GM12878 (cell line): ENCODE results near the gene RNF130. TPM values are rescaled to one million over a fixed set of nuclear protein-coding genes. Genes with fewer than 3 reads are reported as not detected.

Experiments
- ATAC-seq: fragments of 200-7000 bp; cut with Tn5 transposase; 3 replicates; pipeline ENCODE4 v1.9.1; 2020; ENCODE audit warnings: mild to moderate bottlenecking, moderate library complexity
- BruUV-seq: library from RNA; stranded (reverse); fragments of 400-500 nt; replicated peaks from 2 replicates; lab custom pipeline; 2021; lab: Mats Ljungman, UMichigan
- CTCF ChIA-PET: fragments of 300-600 bp; sonication (Branson Sonifier 250); formaldehyde crosslinking; extraction: SDS; loops from one replicate; lab custom pipeline; 2021; ENCODE audit warnings: inconsistent platforms; lab: Yijun Ruan, JAX
- POLR2A ChIA-PET: fragments of 350-600 bp; formaldehyde crosslinking; extraction: SDS; loops from one replicate; lab custom pipeline; 2021; ENCODE audit warnings: inconsistent platforms; lab: Charles Lee
- RAD21 ChIA-PET: fragments of 300-600 bp; sonication (Branson Sonifier 250); formaldehyde crosslinking; loops from one replicate; lab custom pipeline; 2023; ENCODE audit warnings: antibody characterized with exemption; ENCODE audit not compliant: unreplicated experiment; lab: Charles Lee
- SMC1A ChIA-PET: fragments of 300-600 bp; sonication (Branson Sonifier 250); formaldehyde crosslinking; loops from one replicate; lab custom pipeline; 2023; ENCODE audit not compliant: unreplicated experiment, uncharacterized antibody; lab: Charles Lee
- DNase-seq: peaks from one replicate; pipeline ENCODE4 v3.0.0-alpha.2; 2011; ENCODE audit warnings: low read depth, low spot score
- FAIRE-seq: peaks from 3 replicates; lab custom pipeline; 2011; peaks lifted over from hg19 to GRCh38; lab: Jason Lieb, UNC
- H2AFZ ChIP-seq: 2 replicates; pipeline ENCODE4 v1.6.0; 2011; ENCODE audit warnings: low read depth, low read length, control low read depth; ENCODE audit not compliant: control insufficient read depth
- H3K27ac ChIP-seq: 2 replicates; pipeline ENCODE4 v1.5.1; 2011; ENCODE audit warnings: control low read depth; ENCODE audit not compliant: control insufficient read depth, insufficient read depth
- H3K27me3 ChIP-seq, 2 experiments: replicated peaks in 1 of 2; 2 replicates each; pipeline versions ENCODE4 v1.6.0 to v1.6.1; 2011; ENCODE audit warnings: low read length in 1 of 2; ENCODE audit not compliant: control insufficient read depth in 2 of 2, insufficient read depth in 2 of 2
- H3K36me3 ChIP-seq, 2 experiments: 2 replicates each; pipeline ENCODE4 v1.5.1; 2011; ENCODE audit warnings: low read length in 1 of 2; ENCODE audit not compliant: control insufficient read depth in 2 of 2, insufficient read depth in 2 of 2
- H3K4me1 ChIP-seq: 2 replicates; pipeline ENCODE4 v1.6.1; 2011; ENCODE audit warnings: mild to moderate bottlenecking, low read length, moderate library complexity, mixed read lengths; ENCODE audit not compliant: control insufficient read depth, insufficient read depth
- H3K4me2 ChIP-seq: 2 replicates; pipeline ENCODE4 v1.6.0; 2011; ENCODE audit warnings: control low read depth; ENCODE audit not compliant: control insufficient read depth, insufficient read depth
- H3K4me3 ChIP-seq: fragments of 200-600 bp; sonication (generic); 2 replicates; pipeline ENCODE4 v1.5.1; 2016
- H3K79me2 ChIP-seq: 2 replicates; pipeline ENCODE4 v1.6.0; 2011; ENCODE audit warnings: low read length; ENCODE audit not compliant: control insufficient read depth, insufficient read depth
- H3K9ac ChIP-seq: 2 replicates; pipeline ENCODE4 v1.8.0; 2011; ENCODE audit warnings: low read length, control low read depth, mixed read lengths; ENCODE audit not compliant: control insufficient read depth, insufficient read depth
- H3K9me3 ChIP-seq: replicated peaks from 3 replicates; pipeline ENCODE4 v1.5.1; 2011; ENCODE audit warnings: mild to moderate bottlenecking, low read length; ENCODE audit not compliant: control insufficient read depth, insufficient read depth
- H4K20me1 ChIP-seq: 2 replicates; pipeline ENCODE4 v1.6.0; 2011; ENCODE audit not compliant: control insufficient read depth, insufficient read depth
- CEBPB ChIP-seq, 2 experiments: fragments of 150-350 bp in 1 of 2; IDR thresholded peaks; 2 replicates each; pipeline ENCODE4 v1.6.1; 2012 to 2014; ENCODE audit warnings: low read depth in 2 of 2, low read length in 2 of 2, borderline replicate concordance in 1 of 2, inconsistent platforms in 1 of 2
- DPF2 ChIP-seq: fragments of 450-650 bp; IDR thresholded peaks from 2 replicates; pipeline ENCODE4 v1.6.1; 2017; ENCODE audit warnings: mild to moderate bottlenecking
- EED ChIP-seq: sonication (generic); IDR thresholded peaks from 2 replicates; pipeline ENCODE4 v1.6.1; 2016; ENCODE audit warnings: antibody characterized with exemption, low read depth
- FOS ChIP-seq: IDR thresholded peaks from 3 replicates; pipeline ENCODE4 v1.6.1; 2011; ENCODE audit warnings: borderline replicate concordance; ENCODE audit not compliant: insufficient read length; ENCODE audit errors: extremely low read depth
- IRF5 ChIP-seq: fragments of 450-650 bp; IDR thresholded peaks from 2 replicates; pipeline ENCODE4 v1.6.1; 2017; ENCODE audit warnings: borderline replicate concordance
- RELA ChIP-seq: fragments of 450-650 bp; IDR thresholded peaks from 2 replicates; pipeline ENCODE4 v1.8.0; 2014; ENCODE audit warnings: borderline replicate concordance; ENCODE audit not compliant: partially characterized antibody
- WGBS: methylation state at CpG from one replicate; pipeline ENCODE4 v1.1.6; 2016; ENCODE audit warnings: low lambda C conversion rate; ENCODE audit not compliant: insufficient replicate concordance, insufficient coverage; ENCODE audit errors: missing lambda C conversion rate; 5-methylcytosine and 5-hydroxymethylcytosine counted together
- in situ Hi-C: fragments of 300-500 bp; cut with MboI; formaldehyde crosslinking; loops from 9 replicates; pipeline ENCODE4 v1.14.3; 2018; ENCODE audit warnings: mixed read lengths
- intact Hi-C: fragments of 100-400 bp; cut with micrococcal nuclease; formaldehyde crosslinking; loops from one replicate; pipeline ENCODE4 v1.14.2; 2022; ENCODE audit not compliant: unreplicated experiment
- polyA plus RNA-seq, 11 experiments: library from polyadenylated mRNA; depleted of rRNA in 4 of 11; unstranded in 6 of 11; stranded (reverse) in 5 of 11; fragments of >200 nt; fragmentation: Nextera tagmentation in 4 of 11; fragmentation: Illumina TruSeq in 1 of 11; extraction: Ambion mirVana in 4 of 11; extraction: Trizol in 1 of 11; gene quantifications; 1 replicate in 1 of 11; 2 replicates in 10 of 11; pipeline versions ENCODE4 v1.2.1 to v1.2.3, GENCODE V29; 2011 to 2016; ENCODE audit warnings: inconsistent platforms in 2 of 11, missing spikeins in 2 of 11, low read depth in 1 of 11
- total RNA-seq, 4 experiments: library from RNA; depleted of rRNA in 3 of 4; stranded (reverse); fragments of >200 nt in 3 of 4; fragmentation: Illumina TruSeq in 1 of 4; extraction: Trizol in 1 of 4; gene quantifications; 2 replicates each; pipeline versions ENCODE4 v1.2.1 to v1.2.3, GENCODE V29; 2013 to 2021
- TF ChIP-seq, protein P1 (sequence below): IDR thresholded peaks from 2 replicates; pipeline ENCODE4 v1.6.1; 2012; ENCODE audit warnings: low read depth, low read length, improper control_type of control experiment
- TF ChIP-seq, protein P2 (sequence below): IDR thresholded peaks from 2 replicates; pipeline ENCODE4 v1.6.1; 2011; ENCODE audit warnings: low read depth, mild to moderate bottlenecking, low read length, moderate library complexity, borderline replicate concordance; ENCODE audit errors: extremely low read depth
- TF ChIP-seq, protein P3 (sequence below): fragments of 450-650 bp; IDR thresholded peaks from 2 replicates; pipeline ENCODE4 v1.6.1; 2017; ENCODE audit warnings: mild to moderate bottlenecking, moderate library complexity

Gene RNF130
- total and polyA plus RNA-seq, 10 of the 15 experiments (the other 5 are each of a cell fraction or from before 2014, with no cell fraction given): 0.04 to 0.36 (median 0.11) TPM; not detected in 1

- WGBS: 55% methylated on average over 11 of the region's 11 CpGs
- no peaks in the 10 kb centered on the region for H3K79me2 ChIP-seq
- H3K4me1 ChIP-seq: no peaks in the 10 kb centered on the region
- intact Hi-C loops: no loop called here
- ATAC-seq (no peak), DNase-seq (no peak), FAIRE-seq (no peak)
- ChIA-PET RAD21 (no interaction called here), CTCF (no interaction called here), SMC1A (no interaction called here), POLR2A (no interaction called here)
- TF ChIP-seq DPF2 (no peak), RELA (no peak), EED (no peak)
- TF ChIP-seq, protein P1, sequence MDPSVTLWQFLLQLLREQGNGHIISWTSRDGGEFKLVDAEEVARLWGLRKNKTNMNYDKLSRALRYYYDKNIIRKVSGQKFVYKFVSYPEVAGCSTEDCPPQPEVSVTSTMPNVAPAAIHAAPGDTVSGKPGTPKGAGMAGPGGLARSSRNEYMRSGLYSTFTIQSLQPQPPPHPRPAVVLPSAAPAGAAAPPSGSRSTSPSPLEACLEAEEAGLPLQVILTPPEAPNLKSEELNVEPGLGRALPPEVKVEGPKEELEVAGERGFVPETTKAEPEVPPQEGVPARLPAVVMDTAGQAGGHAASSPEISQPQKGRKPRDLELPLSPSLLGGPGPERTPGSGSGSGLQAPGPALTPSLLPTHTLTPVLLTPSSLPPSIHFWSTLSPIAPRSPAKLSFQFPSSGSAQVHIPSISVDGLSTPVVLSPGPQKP: no peak
- H3K4me3 ChIP-seq: no peak overlapping the region
- no peaks in the 10 kb centered on the region; a peak in 1 of 4 replicates for H3K27me3 ChIP-seq
- H3K36me3 ChIP-seq: no peaks in the 10 kb centered on the region
- no peak overlapping the region for H3K27ac ChIP-seq
- H3K4me2 ChIP-seq: no peak overlapping the region
- no peaks in the 10 kb centered on the region for H4K20me1 ChIP-seq
- no TSS peak for BruUV-seq
- in situ Hi-C loops: loop anchor here (25.0 kb wide), 1 partner anchor 300 kb away; the partner anchor contains the start of gene LTC4S
- no peak overlapping the region for H2AFZ ChIP-seq
- H3K9ac ChIP-seq: no peak overlapping the region
- H3K9me3 ChIP-seq: no peaks in the 10 kb centered on the region
These were observed 15.3 kb upstream of the RNF130 start for GRCh38 chr5:180086816-180087399.

DNA sequence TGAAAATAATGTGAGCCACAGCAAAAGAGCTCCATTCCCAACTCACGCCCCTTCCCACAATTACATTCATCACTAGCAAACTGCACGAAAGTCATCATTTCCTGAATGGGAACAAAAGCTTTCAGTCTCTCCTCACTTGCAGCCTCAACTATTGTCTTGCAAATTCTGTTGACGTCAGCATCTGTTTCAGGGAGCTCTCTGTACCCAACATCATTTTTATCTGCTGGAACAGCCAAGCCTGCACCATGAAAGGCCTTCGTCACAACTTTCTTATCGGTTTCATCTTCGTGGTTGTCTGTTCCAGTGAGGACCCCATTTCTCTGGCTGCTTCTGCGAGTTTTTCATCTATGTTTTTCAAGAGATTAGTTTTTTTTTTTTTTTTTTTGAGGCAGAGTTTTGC, 14.3 kb upstream of the RNF130 start:
- intact Hi-C loops (no loop called here), in situ Hi-C loops (loop anchor here (25.0 kb wide), 1 partner anchor 299 kb away; the partner anchor contains the start of gene LTC4S)
- Histone ChIP-seq H3K9ac (no peak overlapping the region), H3K9me3 (no peaks in the 10 kb centered on the region; the same call in 2 of the 3 replicates), H3K4me1 (no peaks in the 10 kb centered on the region), H3K36me3 (no peaks in the 10 kb centered on the region), H2AFZ (no peak overlapping the region), H3K4me2 (no peak overlapping the region), H3K27me3 (no peaks in the 10 kb centered on the region), H4K20me1 (no peaks in the 10 kb centered on the region), H3K27ac (no peak overlapping the region), H3K79me2 (no peaks in the 10 kb centered on the region), H3K4me3 (no peak overlapping the region)
- FAIRE-seq: no peak
- RAD21 ChIA-PET: no interaction called here
- POLR2A ChIA-PET: no interaction called here
- SMC1A ChIA-PET: no interaction called here
- CTCF ChIA-PET: no interaction called here
- peak; percentile 34; the same call in 2 of the 3 replicates for ATAC-seq
- 50% methylated on average over 7 of the region's 7 CpGs for WGBS
- BruUV-seq: no TSS peak
- no peak for DNase-seq
- TF ChIP-seq, protein P2, sequence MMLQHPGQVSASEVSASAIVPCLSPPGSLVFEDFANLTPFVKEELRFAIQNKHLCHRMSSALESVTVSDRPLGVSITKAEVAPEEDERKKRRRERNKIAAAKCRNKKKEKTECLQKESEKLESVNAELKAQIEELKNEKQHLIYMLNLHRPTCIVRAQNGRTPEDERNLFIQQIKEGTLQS: no peak
- no peak for TF ChIP-seq CEBPB (IDR thresholded peaks at IDR 0.05; ENCODE audit: borderline replicate concordance in 1 of 2, low read depth in 2 of 2, low read length in 2 of 2)
- no peak for TF ChIP-seq IRF5
- no peak for TF ChIP-seq FOS
- TF ChIP-seq, protein P3, sequence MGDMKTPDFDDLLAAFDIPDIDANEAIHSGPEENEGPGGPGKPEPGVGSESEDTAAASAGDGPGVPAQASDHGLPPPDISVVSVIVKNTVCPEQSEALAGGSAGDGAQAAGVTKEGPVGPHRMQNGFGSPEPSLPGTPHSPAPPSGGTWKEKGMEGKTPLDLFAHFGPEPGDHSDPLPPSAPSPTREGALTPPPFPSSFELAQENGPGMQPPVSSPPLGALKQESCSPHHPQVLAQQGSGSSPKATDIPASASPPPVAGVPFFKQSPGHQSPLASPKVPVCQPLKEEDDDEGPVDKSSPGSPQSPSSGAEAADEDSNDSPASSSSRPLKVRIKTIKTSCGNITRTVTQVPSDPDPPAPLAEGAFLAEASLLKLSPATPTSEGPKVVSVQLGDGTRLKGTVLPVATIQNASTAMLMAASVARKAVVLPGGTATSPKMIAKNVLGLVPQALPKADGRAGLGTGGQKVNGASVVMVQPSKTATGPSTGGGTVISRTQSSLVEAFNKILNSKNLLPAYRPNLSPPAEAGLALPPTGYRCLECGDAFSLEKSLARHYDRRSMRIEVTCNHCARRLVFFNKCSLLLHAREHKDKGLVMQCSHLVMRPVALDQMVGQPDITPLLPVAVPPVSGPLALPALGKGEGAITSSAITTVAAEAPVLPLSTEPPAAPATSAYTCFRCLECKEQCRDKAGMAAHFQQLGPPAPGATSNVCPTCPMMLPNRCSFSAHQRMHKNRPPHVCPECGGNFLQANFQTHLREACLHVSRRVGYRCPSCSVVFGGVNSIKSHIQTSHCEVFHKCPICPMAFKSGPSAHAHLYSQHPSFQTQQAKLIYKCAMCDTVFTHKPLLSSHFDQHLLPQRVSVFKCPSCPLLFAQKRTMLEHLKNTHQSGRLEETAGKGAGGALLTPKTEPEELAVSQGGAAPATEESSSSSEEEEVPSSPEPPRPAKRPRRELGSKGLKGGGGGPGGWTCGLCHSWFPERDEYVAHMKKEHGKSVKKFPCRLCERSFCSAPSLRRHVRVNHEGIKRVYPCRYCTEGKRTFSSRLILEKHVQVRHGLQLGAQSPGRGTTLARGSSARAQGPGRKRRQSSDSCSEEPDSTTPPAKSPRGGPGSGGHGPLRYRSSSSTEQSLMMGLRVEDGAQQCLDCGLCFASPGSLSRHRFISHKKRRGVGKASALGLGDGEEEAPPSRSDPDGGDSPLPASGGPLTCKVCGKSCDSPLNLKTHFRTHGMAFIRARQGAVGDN: no peak
